ENCODE results near the gene H2BK1.

GRCh38 chr7:151207804-151208203 is 2.5 kb downstream of the H2BK1 start:
- TF ChIP-seq CTCF (IDR thresholded peaks at IDR 0.05) (no peak), POLR2A (IDR thresholded peaks at IDR 0.05) (no peak)

Data from vagina (tissue), 2 donors.